HCT116 (cell line): ENCODE data around the gene CYP2D6. TPM values are rescaled to one million over a fixed set of nuclear protein-coding genes. Genes with fewer than 3 reads are reported as not detected.
A peak's percentile ranks its signal among the peaks of the same experiment; 100 is the strongest.

Source experiments
- ATAC-seq: fragments of 200-7000 bp; cut with Tn5 transposase; 2 replicates; pipeline ENCODE4 v1.9.1; 2020; ENCODE audit warnings: mild to moderate bottlenecking, moderate library complexity
- BruUV-seq: library from RNA; stranded (reverse); fragments of 400-500 nt; replicated peaks from 2 replicates; lab custom pipeline; 2021; lab: Mats Ljungman, UMichigan
- CTCF ChIA-PET: fragments of 300-600 bp; sonication (Branson Sonifier 250); formaldehyde crosslinking; loops from one replicate; lab custom pipeline; 2021; ENCODE audit warnings: antibody characterized with exemption; lab: Charles Lee
- POLR2A ChIA-PET: fragments of 300-600, 350-600 bp; sonication (Branson Sonifier 250); formaldehyde crosslinking; loops from one replicate; lab custom pipeline; 2021; ENCODE audit warnings: antibody characterized with exemption; lab: Charles Lee
- RAD21 ChIA-PET, 2 experiments: fragments of 300-600 bp; sonication (Branson Sonifier 250); formaldehyde crosslinking; loops; one replicate each; lab custom pipeline; 2023; ENCODE audit warnings: low total read pairs in 2 of 2; ENCODE audit not compliant: uncharacterized antibody in 2 of 2, unreplicated experiment in 2 of 2, low non-redundant PET in 1 of 2; lab: Charles Lee
- DNase-seq: peaks from one replicate; pipeline ENCODE4 v3.0.0-alpha.2; 2010; ENCODE audit warnings: low read depth, low spot score
- H2AFZ ChIP-seq: fragments of 200-600 bp; shearing (Covaris generic), sonication (generic); 2 replicates; pipeline ENCODE4 v1.6.1; 2017; ENCODE audit warnings: low read depth, mixed run types, mixed read lengths, antibody characterized with exemption, low read length; ENCODE audit not compliant: poor library complexity, severe bottlenecking
- H3K27ac ChIP-seq: 2 replicates; pipeline ENCODE4 v1.5.1; 2012; ENCODE audit warnings: low read depth, low read length
- H3K27me3 ChIP-seq: fragments of 200-600 bp; sonication (generic); 2 replicates; pipeline ENCODE4 v1.6.1; 2016; ENCODE audit warnings: mixed run types, low read length, mixed read lengths; ENCODE audit not compliant: insufficient read depth
- H3K36me3 ChIP-seq, 2 experiments: fragments of 200-500 bp in 1 of 2; fragments of 200-600 bp in 1 of 2; sonication (Bioruptor generic) in 1 of 2; sonication (generic) in 1 of 2; 2 replicates each; pipeline versions ENCODE4 v1.5.1 to v1.6.1; 2014 to 2016; ENCODE audit warnings: low read length in 2 of 2, inconsistent platforms in 1 of 2, mixed read lengths in 1 of 2, mixed run types in 1 of 2; ENCODE audit not compliant: insufficient read depth in 2 of 2, control insufficient read depth in 1 of 2
- H3K4me1 ChIP-seq, 2 experiments: fragments of 200-600 bp in 1 of 2; sonication (generic) in 1 of 2; 2 replicates each; pipeline versions ENCODE4 v1.5.1 to v1.6.1; 2012 to 2017; ENCODE audit warnings: low read length in 2 of 2, inconsistent platforms in 1 of 2, mild to moderate bottlenecking in 1 of 2, mixed read lengths in 1 of 2, mixed run types in 1 of 2, moderate library complexity in 1 of 2; ENCODE audit not compliant: insufficient read depth in 2 of 2, control insufficient read depth in 1 of 2
- H3K4me2 ChIP-seq: fragments of 200-600 bp; sonication (generic); 2 replicates; pipeline ENCODE4 v1.6.1; 2017; ENCODE audit warnings: mixed run types, low read length, mixed read lengths
- H3K4me3 ChIP-seq, 2 experiments: fragments of 200-600 bp in 1 of 2; sonication (generic) in 1 of 2; replicated peaks in 1 of 2; 2 replicates each; pipeline ENCODE4 v1.5.1; 2011 to 2016; ENCODE audit warnings: low read length in 2 of 2, control low read depth in 1 of 2, low read depth in 1 of 2, mild to moderate bottlenecking in 1 of 2, mixed read lengths in 1 of 2, mixed run types in 1 of 2
- H3K79me2 ChIP-seq: fragments of 200-600 bp; sonication (generic); 2 replicates; pipeline ENCODE4 v1.6.1; 2017; ENCODE audit warnings: mild to moderate bottlenecking, mixed run types, low read length, moderate library complexity, mixed read lengths; ENCODE audit not compliant: insufficient read depth
- H3K9ac ChIP-seq: fragments of 200-600 bp; sonication (generic); 2 replicates; pipeline ENCODE4 v1.6.1; 2016; ENCODE audit warnings: low read length, mixed read lengths
- H3K9me2 ChIP-seq: fragments of 200-600 bp; sonication (generic), shearing (Covaris generic); 2 replicates; pipeline ENCODE4 v1.6.1; 2017; ENCODE audit warnings: mixed run types, mild to moderate bottlenecking, moderate library complexity; ENCODE audit not compliant: insufficient read depth
- H3K9me3 ChIP-seq, 2 experiments: fragments of 200-500 bp in 1 of 2; fragments of 200-600 bp in 1 of 2; sonication (Bioruptor generic) in 1 of 2; sonication (generic) in 1 of 2; 2 replicates each; pipeline ENCODE4 v1.6.1; 2014 to 2017; ENCODE audit warnings: low read length in 2 of 2, mixed read lengths in 2 of 2, inconsistent platforms in 1 of 2, low read depth in 1 of 2, mild to moderate bottlenecking in 1 of 2, mixed run types in 1 of 2, moderate library complexity in 1 of 2; ENCODE audit not compliant: control insufficient read depth in 1 of 2, insufficient read depth in 1 of 2
- H4K20me1 ChIP-seq: fragments of 200-600 bp; sonication (generic), shearing (Covaris generic); 2 replicates; pipeline ENCODE4 v1.6.1; 2017; ENCODE audit warnings: mixed run types, mild to moderate bottlenecking, moderate library complexity; ENCODE audit not compliant: insufficient read depth
- ATF3 ChIP-seq: IDR thresholded peaks from 2 replicates; pipeline ENCODE4 v1.6.1; 2012
- CBX3 ChIP-seq: IDR thresholded peaks from 2 replicates; pipeline ENCODE4 v1.6.1; 2012; ENCODE audit warnings: low read depth
- CEBPB ChIP-seq: IDR thresholded peaks from 2 replicates; pipeline ENCODE4 v1.6.1; 2012; ENCODE audit warnings: low read depth
- CTCF ChIP-seq, 3 experiments: fragments of 200-600 bp in 1 of 3; sonication (generic) in 1 of 3; IDR thresholded peaks in 2 of 3; conservative IDR thresholded peaks in 1 of 3; 2 replicates each; pipeline ENCODE4 v1.5.1; 2012 to 2017; ENCODE audit warnings: low read depth in 2 of 3, low read length in 2 of 3, antibody characterized with exemption in 1 of 3, borderline replicate concordance in 1 of 3, control low read depth in 1 of 3, mild to moderate bottlenecking in 1 of 3, mixed read lengths in 1 of 3, mixed run types in 1 of 3, moderate library complexity in 1 of 3; ENCODE audit not compliant: insufficient read depth in 1 of 3
- EGR1 ChIP-seq: IDR thresholded peaks from 2 replicates; pipeline ENCODE4 v1.6.1; 2012; ENCODE audit warnings: low read depth
- ELF1 ChIP-seq: IDR thresholded peaks from 2 replicates; pipeline ENCODE4 v1.6.1; 2012; ENCODE audit warnings: low read depth, borderline replicate concordance
- EZH2 ChIP-seq: fragments of 200-600 bp; sonication (generic); IDR thresholded peaks from 2 replicates; pipeline ENCODE4 v1.6.1; 2017; ENCODE audit warnings: antibody characterized with exemption, mixed run types
- EZH2phosphoT487 ChIP-seq: fragments of 200-600 bp; IDR thresholded peaks from 2 replicates; pipeline ENCODE4 v1.6.1; 2018; ENCODE audit warnings: antibody characterized with exemption, borderline replicate concordance
- FOSL1 ChIP-seq: IDR thresholded peaks from 2 replicates; pipeline ENCODE4 v1.6.1; 2012; ENCODE audit warnings: low read depth
- JUND ChIP-seq: IDR thresholded peaks from 2 replicates; pipeline ENCODE4 v1.6.1; 2012
- POLR2AphosphoS5 ChIP-seq: IDR thresholded peaks from 2 replicates; pipeline ENCODE4 v1.6.1; 2011; ENCODE audit warnings: mild to moderate bottlenecking, low read depth, low read length, moderate library complexity
- RAD21 ChIP-seq: IDR thresholded peaks from 2 replicates; pipeline ENCODE4 v1.6.1; 2012; ENCODE audit warnings: low read depth, mild to moderate bottlenecking
- SIN3A ChIP-seq: IDR thresholded peaks from 2 replicates; pipeline ENCODE4 v1.6.1; 2012; ENCODE audit warnings: low read depth
- SP1 ChIP-seq: IDR thresholded peaks from 2 replicates; pipeline ENCODE4 v1.6.1; 2012; ENCODE audit warnings: low read depth
- YY1 ChIP-seq: IDR thresholded peaks from 2 replicates; pipeline ENCODE4 v1.6.1; 2011; ENCODE audit warnings: low read length, low read depth, moderate library complexity, mild to moderate bottlenecking; ENCODE audit not compliant: insufficient replicate concordance; ENCODE audit errors: extremely low read depth
- ZFX ChIP-seq: fragments of 450-650 bp; IDR thresholded peaks from 2 replicates; pipeline ENCODE4 v1.6.1; 2017
- ZNF274 ChIP-seq: fragments of 200-500 bp; sonication (Bioruptor generic); IDR thresholded peaks from 2 replicates; pipeline ENCODE4 v1.6.1; 2014; ENCODE audit warnings: mild to moderate bottlenecking, low read depth, low read length, inconsistent platforms
- intact Hi-C: fragments of 100-400 bp; cut with micrococcal nuclease; formaldehyde crosslinking; loops from 2 replicates; pipeline ENCODE4 v1.10.0; 2022
- total RNA-seq: library from RNA; stranded (reverse); gene quantifications from one replicate; pipeline ENCODE4 v1.2.1, GENCODE V29; 2021; ENCODE audit not compliant: unreplicated experiment

CYP2D6 gene
- total RNA-seq, 1 experiment from 2014 or later, result 1.9 TPM

- Histone ChIP-seq H3K79me2 (no peaks in the 10 kb centered on the region), H2AFZ (no peak overlapping the region), H3K27ac (no peak overlapping the region), H4K20me1 (no peaks in the 10 kb centered on the region), H3K9ac (no peak overlapping the region), H3K9me2 (no peaks in the 10 kb centered on the region), H3K36me3 (no peaks in the 10 kb centered on the region), H3K4me1 (peaks cover 0 to 5% of the 10 kb centered on the region in 2 experiments; a peak in 1 of 4 replicates), H3K9me3 (no peaks in the 10 kb centered on the region), H3K4me2 (no peak overlapping the region), H3K27me3 (no peaks in the 10 kb centered on the region), H3K4me3 (no peak overlapping the region)
- ChIA-PET RAD21 (no interaction called here), POLR2A (no interaction called here), CTCF (interaction anchor here (1.2 kb wide), 1 partner anchor 11 kb away, joined by 3 read pairs; no protein-coding TSS in a partner anchor)
- DNase-seq (no peak), ATAC-seq (peak; percentile 35; the same call in 1 of the 2 replicates)
- no TSS peak for BruUV-seq
- intact Hi-C loops, result no loop called here
- no peak for TF ChIP-seq CTCF (IDR thresholded peaks at IDR 0.05 in 2 of 3, conservative IDR thresholded peaks at IDR 0.05 in 1 of 3; ENCODE audit: borderline replicate concordance in 1 of 3, insufficient read depth in 1 of 3, low read depth in 2 of 3, low read length in 2 of 3)
- TF ChIP-seq ELF1, result no peak
- no peak for TF ChIP-seq RAD21
- no peak for TF ChIP-seq YY1
These were observed 1.8 kb upstream of the CYP2D6 start for GRCh38 chr22:42132457-42132856.

- no peaks in the 10 kb centered on the region for H3K9me3 ChIP-seq
- H2AFZ ChIP-seq, result no peak overlapping the region
- peaks cover 0 to 5% of the 10 kb centered on the region in 2 experiments; a peak in 1 of 4 replicates for H3K4me1 ChIP-seq
- intact Hi-C loops, result no loop called here
- H3K9ac ChIP-seq, result no peak overlapping the region
- no peak overlapping the region for H3K4me2 ChIP-seq
- TF ChIP-seq CTCF (IDR thresholded peaks at IDR 0.05 in 2 of 3, conservative IDR thresholded peaks at IDR 0.05 in 1 of 3; ENCODE audit: borderline replicate concordance in 1 of 3, insufficient read depth in 1 of 3, low read depth in 2 of 3, low read length in 2 of 3) (no peak), EZH2phosphoT487 (no peak), ELF1 (no peak), ZNF274 (no peak), CBX3 (no peak), POLR2AphosphoS5 (no peak), EGR1 (no peak), ZFX (no peak), SIN3A (no peak), JUND (no peak), CEBPB (no peak), SP1 (no peak), EZH2 (no peak), ATF3 (no peak), YY1 (no peak), FOSL1 (no peak)
- ChIA-PET CTCF (no interaction called here), POLR2A (no interaction called here), RAD21 (no interaction called here)
- H3K27me3 ChIP-seq, result no peaks in the 10 kb centered on the region
- ATAC-seq, result no peak
- no peaks in the 10 kb centered on the region for H3K36me3 ChIP-seq
- H3K4me3 ChIP-seq, result no peak overlapping the region
- no peak for DNase-seq
- no TSS peak for BruUV-seq
- no peak overlapping the region for H3K27ac ChIP-seq
- no peaks in the 10 kb centered on the region for H3K9me2 ChIP-seq
- H4K20me1 ChIP-seq, result no peaks in the 10 kb centered on the region
- H3K79me2 ChIP-seq, result no peaks in the 10 kb centered on the region
These were observed 952 bp upstream of the CYP2D6 start for GRCh38 chr22:42131562-42131961.
